NCI-H146 treated with DMSO at 0.1 percent for 48 hours (cell line): ENCODE measurements around the gene SSR1.

Source experiments
- DNase-seq: peaks from one replicate; lab custom pipeline; 2025; ENCODE audit not compliant: unreplicated experiment; lab: John Stamatoyannopoulos, UW

The SSR1 gene

DNA sequence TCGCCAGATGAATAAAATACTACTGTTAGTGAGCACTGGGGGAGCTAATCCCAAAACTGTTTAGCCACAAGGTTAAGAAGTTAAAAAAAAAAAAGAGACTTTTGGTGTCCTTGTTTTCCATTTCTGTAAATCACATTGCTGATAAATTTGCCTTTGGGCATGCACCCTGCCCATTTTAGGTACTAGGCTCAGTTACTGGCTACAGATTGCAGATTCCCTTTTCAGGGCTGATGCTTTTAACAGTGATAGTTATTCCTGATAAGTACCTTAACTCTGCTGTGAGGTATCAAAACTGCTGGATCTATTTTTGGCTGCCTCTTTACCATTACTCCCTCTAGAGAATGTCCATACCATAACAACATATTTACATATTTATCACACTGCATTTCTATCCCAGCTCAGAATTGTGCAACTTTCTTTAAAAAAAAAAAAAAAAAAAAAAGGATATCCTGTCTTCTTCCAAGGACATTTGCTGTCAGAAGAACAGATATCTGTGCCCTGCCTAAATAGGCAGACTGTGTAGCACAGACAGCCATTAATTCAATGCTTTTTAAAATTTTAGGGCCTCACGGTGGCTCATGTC lies 94.5 kb downstream of the SSR1 start:
- DNase-seq = no peak
